Stimulated activated CD8-positive, alpha-beta memory T cell treated with anti-CD3 and anti-CD28 coated beads, Interleukin-12 subunit alpha, Interleukin-12 subunit beta, amount 100 ng/mL, for 1 hour (primary cell): Measurements from ENCODE around the gene EMD.
"Not testable (repeated sequence)": the region's sequence is repeated elsewhere in the genome, so short reads cannot be mapped to it uniquely, and the experiment has no call there.

ENCODE experiments used
- DNase-seq: peaks from one replicate; pipeline ENCODE4 v3.0.0-alpha.2; 2020; ENCODE audit warnings: low read depth

The EMD gene

DNA sequence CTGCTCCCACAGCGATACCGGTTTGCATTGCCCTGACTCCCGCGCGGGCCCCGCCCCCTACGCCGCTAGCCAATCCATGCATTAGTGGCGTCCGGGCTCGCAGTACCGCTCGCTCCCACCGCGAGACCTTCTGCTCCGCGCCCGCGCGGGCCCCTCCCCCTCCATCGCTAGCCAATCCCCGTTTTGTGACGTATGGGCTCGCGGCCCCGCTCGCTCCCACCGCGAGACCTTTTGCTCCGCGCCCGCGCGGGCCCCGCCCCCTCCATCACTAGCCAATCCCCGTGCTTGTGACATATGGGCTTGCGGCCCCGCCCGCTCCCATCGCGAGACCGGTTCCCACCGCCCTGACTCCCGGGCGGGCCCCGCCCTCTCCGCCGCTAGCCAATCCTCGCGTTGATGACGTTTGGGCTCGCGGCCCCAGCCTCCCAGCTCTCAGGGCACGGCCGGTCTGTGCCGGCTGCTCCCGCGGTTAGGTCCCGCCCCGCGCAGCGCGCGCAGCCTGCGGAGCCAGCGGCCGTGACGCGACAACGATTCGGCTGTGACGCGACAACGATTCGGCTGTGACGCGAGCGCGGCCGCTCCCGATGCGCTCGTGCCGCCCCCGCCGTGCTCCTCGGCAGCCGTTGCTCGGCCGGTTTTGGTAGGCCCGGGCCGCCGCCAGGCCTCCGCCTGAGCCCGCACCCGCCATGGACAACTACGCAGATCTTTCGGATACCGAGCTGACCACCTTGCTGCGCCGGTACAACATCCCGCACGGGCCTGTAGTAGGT lies at the start of gene EMD:
Gene EMD (plus strand): TSS at position 497 of the 770 bp plus-strand sequence. CDS start 190 bp downstream, at position 687.
- DNase-seq, result peak; percentile 86

DNA sequence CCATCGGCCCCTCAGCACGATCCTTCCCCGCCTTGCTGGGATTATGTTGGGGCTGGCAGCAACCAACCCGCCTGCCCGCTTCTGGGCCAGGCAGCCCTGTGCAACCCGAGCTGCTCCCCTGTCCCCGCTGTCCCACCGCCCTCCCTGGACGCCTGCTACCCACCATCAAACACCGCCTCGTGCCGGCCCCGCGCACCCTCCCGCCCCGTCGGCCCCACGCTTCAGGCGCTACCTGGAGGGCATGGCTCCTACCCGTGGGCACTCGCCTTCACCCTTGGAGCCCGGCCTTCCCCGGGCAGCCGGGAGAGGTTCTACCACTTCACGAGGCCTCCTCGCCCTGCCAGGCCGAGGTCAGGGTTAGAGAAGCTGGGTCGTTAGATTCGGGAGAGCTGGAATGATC lies 46.5 kb upstream of the EMD start:
- DNase-seq, result no peak

DNA sequence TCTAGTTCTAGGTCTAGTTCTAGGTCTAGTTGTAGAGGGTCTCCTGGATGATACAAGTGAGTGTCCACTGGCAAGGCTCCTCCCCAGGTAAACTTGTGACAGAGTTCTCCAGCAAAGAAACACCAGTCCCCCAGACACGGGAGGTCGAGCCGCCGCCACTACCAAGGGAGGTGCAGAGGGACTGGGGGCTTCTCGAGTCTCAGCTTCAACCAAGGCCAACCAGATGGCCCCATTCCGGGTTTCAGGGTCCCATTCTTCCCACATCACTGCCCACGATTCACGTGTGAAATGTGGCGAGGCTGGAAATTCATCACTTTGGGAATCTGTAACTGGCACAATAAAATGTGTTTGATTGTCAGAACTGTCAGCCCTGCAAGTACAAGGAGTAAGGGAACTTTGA lies 46.0 kb upstream of the EMD start:
- DNase-seq, result no peak

DNA sequence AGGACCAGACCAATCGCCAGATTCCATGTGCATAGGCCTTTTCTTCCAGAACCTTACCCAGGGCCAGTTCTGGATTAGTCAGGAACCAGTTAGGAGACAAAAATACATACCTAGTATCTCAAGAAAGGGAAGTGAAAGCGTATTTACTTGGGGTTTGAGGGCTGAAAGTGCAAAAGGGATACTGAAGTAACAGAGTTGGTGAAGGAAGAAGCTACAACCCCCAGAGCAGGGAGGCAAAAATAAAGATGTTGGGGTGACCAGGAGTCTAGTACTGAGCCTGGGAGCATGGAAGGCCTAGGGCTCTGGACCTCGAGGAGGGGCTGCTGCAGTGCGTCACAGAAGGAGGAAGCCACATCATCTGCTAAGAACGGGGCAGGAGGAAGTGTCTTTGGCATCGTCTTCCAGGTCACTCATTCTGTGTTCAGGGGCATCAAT lies 45.2 kb upstream of the EMD start:
- no peak for DNase-seq

DNA sequence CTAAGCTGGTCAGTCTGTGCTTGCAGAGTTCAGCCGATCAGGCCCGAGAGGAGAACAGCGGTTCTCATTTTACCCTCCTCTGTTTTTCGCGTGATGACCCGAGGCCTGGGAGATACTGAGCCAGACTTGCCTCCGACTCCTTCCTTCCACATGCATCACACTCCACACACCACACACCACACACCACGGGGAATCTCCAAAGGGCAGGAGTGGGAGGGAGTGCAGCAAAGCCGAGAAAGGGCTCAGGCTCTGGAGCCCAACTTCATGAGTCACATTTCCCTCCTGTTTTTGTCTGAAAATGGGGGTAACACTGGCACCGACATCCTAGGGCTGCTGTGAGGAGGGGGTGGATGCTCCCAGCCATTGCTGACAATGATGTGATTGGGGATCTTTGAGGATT lies 44.6 kb upstream of the EMD start:
- DNase-seq, result no peak

DNA sequence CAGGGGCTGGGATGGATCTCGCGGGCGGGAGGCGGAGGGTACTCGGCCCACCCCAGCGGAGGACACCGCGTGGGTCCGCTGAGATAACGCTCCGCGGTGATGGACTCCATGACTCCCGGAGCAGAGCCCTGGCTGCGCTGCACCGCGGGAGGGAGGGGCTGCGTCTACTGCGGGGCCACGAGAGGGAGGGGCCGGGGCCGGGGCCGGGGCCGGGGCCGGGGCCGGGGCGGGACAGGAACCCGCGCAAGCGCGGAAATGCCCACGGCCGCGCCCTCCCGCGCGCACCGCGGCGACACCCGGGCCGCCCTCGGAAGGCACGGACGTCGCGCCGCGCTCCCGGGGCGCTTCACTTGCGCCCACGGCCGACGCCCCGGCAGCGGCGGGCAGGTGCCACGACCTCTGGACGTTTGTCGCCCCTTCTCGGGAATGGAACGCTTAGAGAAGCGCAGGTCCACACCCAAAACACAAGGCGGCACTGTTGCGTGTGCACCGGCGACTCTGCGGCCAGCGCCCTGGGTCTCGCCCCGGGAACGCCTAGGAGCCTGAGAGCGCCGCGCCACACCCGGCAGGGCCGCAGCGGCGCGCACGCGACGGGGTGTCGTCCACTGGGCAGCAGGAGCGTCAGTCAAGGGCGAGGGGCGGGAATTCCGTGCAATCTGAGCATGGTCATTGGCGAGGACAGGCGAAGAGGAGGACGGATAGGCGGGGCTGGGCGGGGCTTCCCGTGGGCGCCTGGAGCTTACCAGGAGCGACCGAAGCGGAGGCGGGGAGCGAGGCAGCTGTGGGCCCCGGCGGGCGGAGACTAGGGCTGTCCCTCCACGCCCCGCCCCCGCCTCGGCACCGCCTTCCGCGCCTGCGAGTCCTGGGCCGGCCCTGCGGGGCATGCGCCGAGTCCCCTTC lies 37.4 kb upstream of the EMD start:
- DNase-seq, result not testable (repeated sequence)

DNA sequence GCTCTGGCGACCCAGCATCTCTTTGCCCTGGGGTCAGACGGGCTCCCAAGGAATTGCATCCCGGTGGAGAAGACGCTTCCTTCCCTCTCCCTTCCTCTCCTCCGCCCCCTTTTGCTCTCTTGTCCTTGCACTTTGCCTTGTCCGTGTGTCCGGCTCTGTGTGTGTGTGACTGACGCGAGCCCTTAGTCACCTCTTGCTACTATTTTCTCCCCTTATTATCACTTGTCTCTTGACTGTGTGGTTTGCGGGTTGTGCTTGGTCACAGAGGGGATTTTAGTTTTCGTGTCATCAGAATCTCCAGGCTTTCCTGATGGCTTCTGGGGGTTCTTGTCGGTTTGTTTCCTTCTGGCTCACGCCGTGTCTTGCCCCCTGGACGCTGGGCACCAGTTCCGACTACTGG lies 36.0 kb upstream of the EMD start:
- not testable (repeated sequence) for DNase-seq

DNA sequence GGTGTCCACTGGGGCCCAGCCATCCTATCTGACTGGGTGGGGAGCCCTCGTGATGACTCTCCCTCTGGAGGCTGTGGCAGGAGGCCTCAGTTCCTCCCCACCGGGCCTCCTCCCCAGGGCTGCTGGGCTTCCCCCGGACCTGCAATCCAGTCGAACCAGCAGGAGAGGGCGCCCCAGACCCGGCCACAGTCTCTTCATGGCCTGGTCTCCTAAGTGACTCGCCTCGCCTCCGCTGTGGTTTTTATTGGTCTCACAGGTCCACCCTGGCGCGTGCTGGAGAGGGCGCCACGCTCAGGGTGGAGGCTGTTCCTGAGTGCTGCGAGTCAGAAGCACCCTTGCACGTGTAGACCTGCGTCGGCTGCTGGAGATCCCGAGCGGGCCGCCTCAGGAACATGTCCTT lies 35.5 kb upstream of the EMD start:
- not testable (repeated sequence) for DNase-seq

DNA sequence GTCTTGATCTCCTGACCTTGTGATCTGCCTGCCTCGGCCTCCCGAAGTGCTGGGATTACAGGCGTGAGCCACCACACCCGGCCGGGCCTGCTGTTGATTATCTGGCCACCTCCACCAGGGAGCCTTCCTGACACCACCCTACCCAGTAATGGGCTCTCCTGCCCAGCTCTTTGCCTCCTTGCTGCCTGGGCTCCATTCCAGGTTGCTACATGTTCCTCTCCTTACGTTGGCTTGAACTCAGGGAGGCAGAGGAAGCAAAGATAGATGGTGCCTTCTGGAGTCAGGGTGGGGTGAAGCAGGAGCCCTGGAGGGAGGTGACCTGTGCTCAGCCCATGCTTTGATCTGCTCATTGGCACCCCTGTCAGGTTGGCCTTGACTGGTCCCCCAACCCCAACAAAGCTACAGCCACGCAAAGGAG lies 31.0 kb upstream of the EMD start:
- no peak for DNase-seq

DNA sequence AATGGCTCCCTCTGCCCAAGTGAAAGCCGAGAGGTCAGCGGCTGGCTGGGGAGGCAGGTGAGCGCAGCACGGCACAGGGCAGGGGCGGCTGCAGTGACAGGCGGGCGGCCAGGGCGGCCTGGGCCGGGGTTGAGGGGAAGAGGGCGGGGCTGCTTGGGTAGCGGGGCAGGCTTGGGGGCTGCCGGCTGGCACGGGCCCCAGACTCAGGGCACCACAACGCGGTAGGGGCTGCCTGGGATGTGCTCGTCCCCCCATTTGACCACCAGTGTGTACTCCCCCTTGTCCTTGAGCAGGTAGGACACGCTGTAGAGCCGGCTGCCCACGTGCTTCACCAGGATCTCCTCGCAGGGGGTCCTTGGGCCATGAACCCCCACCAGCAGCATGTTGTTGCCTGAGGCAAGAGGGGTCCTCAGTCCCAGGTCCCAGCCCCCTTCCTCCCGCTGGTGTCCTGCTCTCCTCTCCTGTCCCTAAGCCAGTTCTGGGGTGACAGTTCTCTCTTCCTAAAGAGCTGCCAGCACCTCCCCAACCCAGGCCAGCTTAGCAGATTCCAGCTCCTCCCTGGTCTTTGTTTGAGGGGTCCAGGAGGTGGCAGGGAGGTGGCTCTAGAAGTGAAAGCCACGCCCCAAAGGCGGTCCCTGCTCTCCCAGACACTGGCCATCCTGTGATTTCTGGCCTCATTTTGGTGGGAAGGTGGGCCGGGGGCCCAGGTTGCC lies 30.3 kb upstream of the EMD start:
- no peak for DNase-seq

DNA sequence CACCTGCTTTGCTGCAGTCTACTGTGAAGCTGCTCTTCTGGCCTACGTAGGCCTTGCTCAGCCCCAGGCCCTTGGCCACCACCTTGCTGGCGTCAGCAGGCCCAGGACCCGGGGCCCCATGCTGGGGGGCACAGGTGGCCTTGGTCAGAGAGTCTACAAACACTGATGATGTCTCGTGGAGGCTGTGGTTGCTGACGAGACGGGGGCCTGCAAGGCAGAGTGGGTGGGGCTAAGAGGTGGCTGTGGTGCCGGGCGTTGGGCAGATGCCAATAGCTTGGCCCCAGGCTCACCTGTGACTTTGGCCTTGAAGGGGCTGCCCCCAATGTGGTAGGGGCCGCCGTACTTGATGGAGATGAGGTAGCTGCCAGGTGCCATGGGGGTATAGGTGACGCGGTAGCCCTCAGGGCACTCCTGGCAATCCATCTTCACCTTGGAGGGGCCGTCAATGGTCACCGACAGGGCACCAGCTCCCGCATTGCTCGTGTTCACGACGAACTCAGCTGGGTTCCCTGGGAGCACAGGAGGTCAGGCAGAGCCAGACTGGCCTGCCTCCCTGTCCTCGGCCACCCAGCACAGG lies 29.6 kb upstream of the EMD start:
- DNase-seq, result no peak

DNA sequence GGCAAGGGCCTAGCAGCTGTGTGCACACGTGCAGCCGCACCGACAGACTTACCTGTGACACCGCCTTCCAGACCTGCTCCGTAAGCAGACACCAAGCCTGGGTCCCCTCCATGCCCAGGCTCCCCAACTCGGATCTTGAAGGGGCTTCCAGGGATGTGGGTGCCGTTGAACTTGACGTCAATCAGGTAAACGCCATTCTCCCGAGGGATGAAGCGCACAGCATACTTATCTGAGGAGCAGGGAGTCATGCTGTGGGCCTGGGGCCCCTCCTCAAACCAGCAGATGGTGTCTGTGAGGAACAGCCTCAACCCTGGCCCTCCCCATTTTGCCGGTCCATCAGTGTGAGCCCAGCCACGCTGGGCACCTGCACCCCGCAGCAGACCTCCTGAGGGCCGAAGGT lies 29.1 kb upstream of the EMD start:
- DNase-seq, result no peak

DNA sequence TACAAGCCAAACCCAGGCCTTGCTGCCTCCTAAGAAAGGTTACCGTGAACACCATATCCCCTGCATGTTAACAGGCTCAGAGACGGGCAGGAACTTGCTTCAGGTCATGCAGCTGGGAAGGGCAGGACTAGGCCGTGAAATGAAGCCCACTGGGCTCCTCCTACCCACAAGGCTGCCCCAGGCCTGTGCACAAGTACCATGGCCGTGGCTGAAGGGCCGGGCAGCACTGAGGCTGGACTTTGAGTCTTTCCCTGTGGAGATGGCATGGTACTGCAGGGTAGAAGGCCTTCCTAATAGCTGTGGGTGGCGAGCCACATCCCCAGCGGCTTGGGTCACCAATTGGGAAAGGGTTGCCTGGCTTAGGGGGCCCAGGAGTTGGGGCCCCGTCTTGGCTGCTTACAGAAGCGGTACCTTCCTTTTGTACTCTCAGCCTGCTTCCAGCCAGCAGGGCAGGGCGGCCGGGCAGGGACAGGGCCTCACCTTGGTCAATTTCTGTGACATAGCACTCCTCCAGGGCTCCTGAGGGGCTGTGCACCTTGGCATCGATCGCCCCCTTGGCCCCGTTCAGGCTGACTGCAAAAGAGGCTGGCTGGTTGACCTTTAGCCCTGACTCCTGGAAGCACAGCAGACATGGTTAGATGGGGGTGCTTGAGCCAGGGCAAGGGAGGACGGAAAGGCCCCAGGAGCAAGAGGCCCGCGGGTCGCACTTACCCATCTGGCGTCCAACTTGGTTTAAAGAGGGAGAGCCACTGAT lies 28.5 kb upstream of the EMD start:
- no peak for DNase-seq

DNA sequence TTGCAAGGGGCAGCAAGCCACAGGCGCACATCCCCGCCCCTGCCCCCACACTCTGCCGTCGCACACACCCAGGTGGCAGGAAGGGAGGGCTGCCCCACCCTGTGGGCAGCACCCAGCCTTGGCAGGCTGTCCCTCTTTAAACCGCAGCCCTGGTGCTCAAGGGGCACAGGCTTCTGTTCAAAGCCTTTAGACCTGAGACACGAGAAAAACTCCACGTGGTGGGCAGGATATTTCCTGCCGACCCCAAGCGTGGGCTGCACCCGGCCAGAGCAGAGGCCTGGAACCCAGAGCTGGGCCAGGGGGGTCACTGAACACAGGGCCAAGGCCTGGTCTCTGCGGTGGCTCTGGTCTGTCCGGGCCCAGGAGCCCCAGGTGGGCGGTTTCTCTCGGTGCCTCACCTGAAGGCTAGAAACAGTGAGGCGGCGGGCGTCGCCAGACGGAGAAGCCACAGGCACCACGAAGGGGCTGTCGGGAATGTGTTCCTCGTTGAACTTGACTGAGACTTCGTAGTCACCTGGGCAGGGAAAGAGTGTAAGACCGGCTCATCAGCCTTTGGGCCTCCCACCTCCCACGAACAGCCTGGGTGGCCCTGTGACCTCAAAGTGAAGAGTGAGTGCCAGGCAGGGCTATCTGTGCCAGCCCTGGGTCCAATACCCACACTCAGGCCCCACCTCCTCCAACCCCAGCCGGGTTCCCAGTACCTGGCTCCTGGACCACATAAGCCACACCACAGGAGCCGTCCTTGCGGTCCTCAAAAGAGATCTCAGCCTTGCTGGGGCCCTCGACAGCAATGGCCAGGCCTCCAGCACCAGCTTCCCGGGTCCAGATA lies 27.7 kb upstream of the EMD start:
- no peak for DNase-seq

DNA sequence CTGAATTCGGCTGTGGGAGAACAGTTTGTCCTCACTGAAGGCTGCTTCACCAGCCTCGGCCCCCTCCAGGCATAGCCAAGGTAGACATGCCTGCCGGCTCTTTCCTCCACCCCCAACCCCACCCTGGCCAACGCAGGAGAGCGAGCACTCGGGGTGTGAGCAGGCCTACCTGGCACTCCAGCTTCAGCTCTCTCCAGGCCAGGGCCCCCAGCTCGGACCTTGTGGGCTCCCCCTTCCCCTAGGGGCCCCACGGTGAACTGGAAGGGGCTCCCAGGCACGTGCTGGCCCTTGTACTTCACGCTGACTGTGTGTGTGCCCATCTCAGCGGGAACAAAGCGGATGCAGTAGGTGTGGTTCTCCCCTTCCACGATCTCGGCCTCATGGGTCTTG lies 27.1 kb upstream of the EMD start:
- no peak for DNase-seq

DNA sequence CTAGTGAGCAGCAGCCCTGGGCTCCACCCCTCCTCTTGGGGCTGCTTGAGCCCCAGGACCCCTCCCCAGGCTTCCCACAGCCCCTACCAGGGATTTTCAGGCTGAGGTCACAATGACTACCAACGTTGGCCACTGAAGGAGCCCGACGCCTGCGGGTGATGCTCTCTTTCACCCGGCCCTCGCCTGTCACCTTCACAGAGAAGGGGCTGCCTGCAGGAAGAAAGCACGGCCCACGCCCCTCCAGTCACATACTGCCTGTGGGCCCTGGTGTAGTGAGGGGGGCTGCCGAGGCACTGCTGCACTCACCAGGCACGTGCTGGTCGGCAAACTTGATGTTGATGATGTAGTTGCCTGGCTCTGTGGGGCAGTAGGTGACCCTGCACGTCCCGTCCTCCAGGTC lies 26.6 kb upstream of the EMD start:
- DNase-seq, result no peak

DNA sequence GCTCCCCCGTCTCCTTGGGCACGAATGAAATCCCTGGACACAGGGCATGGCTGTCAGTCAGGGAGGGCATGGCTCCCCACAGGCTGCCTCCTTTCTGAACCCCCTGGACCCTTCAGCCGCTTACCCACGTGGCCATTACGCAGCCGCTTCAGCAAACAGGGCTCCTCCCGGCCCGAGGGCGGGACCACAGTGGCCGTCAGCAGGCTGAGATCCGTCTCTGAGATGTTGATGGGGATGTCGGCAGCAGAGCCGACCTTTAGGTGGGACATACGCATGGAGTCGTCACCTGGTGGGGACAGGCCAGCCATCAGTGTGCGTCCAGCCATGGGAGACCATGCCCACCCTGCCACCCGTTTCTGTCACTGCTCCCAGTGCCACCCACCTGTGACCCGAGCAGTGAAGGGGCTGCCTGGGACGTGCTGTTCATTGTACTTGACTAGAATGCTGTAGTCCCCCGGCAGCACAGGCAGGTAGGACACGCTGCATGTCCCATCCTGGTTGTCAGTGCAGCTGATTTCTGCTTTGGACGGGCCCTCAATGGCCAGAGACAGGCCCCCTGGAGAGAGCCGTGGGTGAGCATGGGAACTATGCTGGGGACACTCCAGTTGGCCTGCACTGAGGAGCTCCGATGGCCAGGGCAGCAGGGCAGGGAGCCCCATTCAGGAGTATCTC lies 25.8 kb upstream of the EMD start:
- no peak for DNase-seq

DNA sequence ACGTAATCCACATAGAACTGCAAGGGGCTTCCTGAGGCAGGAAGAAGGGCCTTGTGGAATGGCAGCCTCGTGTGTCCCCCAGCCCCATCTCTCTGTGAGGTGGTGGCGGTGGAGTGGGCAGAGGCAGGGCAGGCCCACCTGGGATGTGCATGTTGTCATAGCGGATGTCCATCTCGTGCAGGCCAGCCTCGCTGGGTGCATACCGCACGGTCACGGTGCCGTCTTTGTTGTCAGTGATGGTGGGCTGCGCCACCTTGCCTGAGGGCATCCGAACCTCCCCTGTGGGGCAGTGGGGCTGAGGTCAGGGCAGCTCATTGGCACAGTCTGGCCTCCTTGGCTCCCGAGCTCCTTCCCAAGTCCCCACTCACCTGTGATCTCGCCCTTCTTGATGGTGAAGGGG lies 25.1 kb upstream of the EMD start:
- no peak for DNase-seq

DNA sequence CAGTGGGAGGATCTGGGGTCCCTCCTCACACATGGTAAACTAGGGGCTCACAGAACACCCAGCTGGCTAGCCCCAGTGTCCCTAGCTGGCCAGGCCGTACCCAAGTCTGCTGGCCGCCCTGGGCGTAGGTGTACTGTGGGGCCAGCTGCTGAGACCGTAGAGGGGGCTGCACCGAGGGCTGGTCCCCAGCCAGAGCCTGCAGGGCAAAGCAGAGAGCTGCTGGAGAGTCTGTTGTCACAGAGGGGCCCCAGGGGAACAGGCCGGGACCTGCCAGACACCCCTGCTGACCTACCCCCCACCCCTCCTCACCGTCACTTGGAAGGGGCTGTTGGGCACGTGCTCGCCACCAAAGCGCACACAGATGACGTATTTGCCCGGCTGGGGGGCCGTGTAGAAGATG lies 24.6 kb upstream of the EMD start:
- no peak for DNase-seq
